Upper lobe of left lung (tissue), 4 donors: ENCODE data around the gene CUL2.

Experiments used
- EP300 ChIP-seq, 4 donors: sonication (generic); formaldehyde crosslinking; IDR thresholded peaks; one replicate each; pipeline ENCODE4 v1.5.1; 2017; ENCODE audit warnings: antibody characterized with exemption in 4 of 4, control low read depth in 2 of 4
- POLR2A ChIP-seq, 4 donors: fragments of 450-650 bp; IDR thresholded peaks; one replicate each; pipeline ENCODE4 v1.5.1; 2016 to 2017; ENCODE audit warnings: antibody characterized with exemption in 4 of 4, mild to moderate bottlenecking in 2 of 4
- TF ChIP-seq, protein P1 (sequence below), 6 experiments: fragments of 450-650 bp in 4 of 6; fragments of 200-600 bp in 2 of 6; sonication (generic) in 2 of 6; IDR thresholded peaks; one replicate each; pipeline ENCODE4 v1.5.1; 2016 to 2019; ENCODE audit warnings: antibody characterized with exemption in 6 of 6

DNA sequence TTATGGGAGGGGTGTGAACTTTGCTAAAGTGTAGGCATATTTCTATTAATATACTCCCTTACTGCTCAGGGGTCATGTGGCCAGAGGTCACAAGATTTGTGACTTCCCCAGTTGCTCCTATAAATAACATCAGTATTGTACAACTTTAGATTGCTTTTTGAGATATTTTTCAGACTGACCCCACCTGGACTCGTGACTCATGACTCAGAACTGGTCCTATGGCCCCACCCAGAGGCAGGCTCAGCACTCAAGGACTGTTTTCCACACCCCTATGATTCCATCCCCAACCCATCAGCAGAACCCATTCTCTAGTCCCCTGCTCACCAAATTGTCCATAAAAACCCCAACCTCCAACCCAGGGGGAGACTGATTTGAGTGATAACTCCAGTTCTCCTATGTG, 2.7 kb upstream of the CUL2 start:
- TF ChIP-seq, protein P1, sequence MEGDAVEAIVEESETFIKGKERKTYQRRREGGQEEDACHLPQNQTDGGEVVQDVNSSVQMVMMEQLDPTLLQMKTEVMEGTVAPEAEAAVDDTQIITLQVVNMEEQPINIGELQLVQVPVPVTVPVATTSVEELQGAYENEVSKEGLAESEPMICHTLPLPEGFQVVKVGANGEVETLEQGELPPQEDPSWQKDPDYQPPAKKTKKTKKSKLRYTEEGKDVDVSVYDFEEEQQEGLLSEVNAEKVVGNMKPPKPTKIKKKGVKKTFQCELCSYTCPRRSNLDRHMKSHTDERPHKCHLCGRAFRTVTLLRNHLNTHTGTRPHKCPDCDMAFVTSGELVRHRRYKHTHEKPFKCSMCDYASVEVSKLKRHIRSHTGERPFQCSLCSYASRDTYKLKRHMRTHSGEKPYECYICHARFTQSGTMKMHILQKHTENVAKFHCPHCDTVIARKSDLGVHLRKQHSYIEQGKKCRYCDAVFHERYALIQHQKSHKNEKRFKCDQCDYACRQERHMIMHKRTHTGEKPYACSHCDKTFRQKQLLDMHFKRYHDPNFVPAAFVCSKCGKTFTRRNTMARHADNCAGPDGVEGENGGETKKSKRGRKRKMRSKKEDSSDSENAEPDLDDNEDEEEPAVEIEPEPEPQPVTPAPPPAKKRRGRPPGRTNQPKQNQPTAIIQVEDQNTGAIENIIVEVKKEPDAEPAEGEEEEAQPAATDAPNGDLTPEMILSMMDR (IDR thresholded peaks at IDR 0.05): no peak
- TF ChIP-seq EP300 (IDR thresholded peaks at IDR 0.05): no peak
- no peak for TF ChIP-seq POLR2A (IDR thresholded peaks at IDR 0.05)
